HT1080 (cell line): Measurements from ENCODE around the gene RAB4B. TPM values are rescaled to one million over a fixed set of nuclear protein-coding genes. Genes with fewer than 3 reads are reported as not detected.
"Not testable (repeated sequence)": the region's sequence is repeated elsewhere in the genome, so short reads cannot be mapped to it uniquely, and the experiment has no call there.

ENCODE experiments used
- DNase-seq: peaks from one replicate; pipeline ENCODE4 v3.0.0-alpha.2; 2015; ENCODE audit warnings: low read depth
- total RNA-seq: library from RNA; depleted of rRNA; stranded (reverse); fragments of >200 nt; shearing (Covaris generic); gene quantifications from 2 replicates; pipeline ENCODE4 v1.2.3, GENCODE V29; 2014

Gene RAB4B
- total RNA-seq, 1 experiment from 2014 or later, result 10.6 TPM

DNA sequence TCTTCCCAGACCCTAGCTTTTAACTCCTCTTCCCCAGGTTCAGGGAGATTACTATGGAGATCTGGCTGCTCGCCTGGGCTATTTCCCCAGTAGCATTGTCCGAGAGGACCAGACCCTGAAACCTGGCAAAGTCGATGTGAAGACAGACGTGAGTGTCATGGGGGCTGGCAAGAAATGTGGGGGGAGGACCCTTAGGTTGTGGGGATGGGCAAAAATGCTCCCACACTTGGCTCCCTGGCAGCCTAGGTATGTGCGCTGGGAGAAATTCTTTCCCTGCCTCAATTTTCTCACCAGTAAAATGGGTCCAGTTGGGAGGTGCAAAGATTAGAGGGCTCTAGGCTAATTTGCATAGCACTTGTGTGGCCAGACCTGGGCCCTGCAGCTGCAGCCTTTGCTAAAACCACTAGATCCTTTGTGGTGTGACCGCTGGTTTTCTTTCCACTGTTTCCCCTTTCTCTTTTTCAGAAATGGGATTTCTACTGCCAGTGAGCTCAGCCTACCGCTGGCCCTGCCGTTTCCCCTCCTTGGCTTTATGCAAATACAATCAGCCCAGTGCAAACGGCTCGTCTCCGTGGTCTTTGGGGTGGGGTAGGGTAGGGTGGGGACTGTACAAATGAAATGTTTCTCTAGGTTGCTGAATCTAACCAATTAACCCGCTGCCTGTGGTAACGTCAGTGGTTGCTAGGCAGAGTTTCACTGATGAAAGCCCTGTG is 959 bp upstream of the RAB4B start:
- peak; percentile 90 for DNase-seq

DNA sequence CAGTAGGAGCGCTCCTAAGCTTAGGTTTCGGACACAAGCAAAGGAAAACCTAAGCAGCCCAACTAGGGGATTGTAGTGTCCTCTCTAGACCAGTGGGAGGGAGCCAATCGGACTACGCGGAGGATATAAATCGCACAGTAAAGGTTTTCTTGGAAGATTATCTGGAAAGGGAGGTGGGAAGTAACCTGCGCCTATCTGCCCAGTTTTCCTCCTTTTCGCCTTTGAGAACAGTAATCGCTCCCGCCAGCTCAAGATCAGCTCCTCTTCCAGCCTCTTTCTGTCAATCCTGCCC is 456 bp upstream of the RAB4B start:
- DNase-seq, result no peak

DNA sequence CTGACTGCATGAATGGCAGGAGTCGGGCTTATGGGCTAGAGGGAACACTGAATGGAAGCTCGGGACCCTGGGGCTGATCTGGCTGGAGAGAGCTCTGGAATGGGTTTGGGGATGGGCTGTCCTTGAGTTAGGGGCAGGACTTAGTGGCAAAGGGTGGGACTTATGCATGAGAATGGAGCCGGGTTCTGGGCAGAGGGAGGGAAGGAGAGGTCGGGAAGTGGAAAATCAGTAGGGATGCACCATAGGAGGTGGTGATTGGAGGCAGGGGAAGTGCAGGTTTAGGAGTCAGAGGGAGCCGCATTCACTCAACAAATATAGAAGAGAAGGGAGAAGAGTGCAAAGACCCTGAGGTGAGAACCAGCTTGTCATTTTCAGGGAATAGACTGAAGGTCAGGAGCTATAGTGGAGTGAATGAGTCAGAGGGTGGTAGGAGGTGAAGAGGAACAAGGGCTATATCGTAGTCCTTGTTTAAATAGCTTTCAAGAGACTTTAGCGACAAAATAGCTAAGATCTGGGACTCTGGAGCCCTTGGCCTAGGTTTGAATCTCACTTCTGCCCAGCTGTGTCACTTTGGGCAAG is 748 bp downstream of the RAB4B start:
- DNase-seq, result no peak

DNA sequence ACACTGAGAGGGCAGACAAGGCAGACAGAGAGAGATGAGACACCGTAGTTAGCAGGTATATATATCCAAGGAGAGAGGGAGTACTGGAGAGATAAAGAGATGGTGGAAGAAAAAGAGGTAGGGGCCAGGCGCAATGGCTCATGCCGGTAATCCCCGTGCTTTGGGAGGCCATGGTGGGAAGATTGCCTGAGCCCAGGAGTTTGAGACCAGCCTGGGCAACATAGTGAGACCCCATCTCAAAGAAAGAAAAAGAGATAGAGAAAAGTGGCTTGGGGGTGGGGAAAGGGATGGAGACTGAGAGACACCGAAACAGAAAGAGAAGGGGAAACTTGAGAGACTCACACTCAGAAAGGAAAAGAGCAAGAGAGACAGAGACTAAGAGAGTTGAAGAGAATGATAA is 2.5 kb downstream of the RAB4B start:
- DNase-seq, result no peak

DNA sequence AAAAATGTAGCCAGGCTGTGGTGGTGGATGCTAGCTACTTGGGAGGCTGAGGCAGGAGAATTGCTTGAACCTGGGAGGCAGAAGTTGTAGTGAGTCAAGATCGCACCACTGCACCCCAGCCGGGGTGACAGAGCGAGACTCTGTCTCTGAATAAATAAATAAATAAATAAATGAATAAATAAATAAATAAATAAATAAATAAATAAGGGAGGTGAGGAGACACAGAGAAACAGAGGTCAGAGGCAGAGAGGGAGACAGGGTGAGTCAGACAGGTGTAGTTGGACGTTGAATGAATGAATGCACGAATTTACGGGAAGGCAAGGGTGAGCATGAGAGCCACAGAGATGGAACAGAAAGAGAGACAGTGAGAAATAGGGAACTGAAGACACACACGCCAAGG is 3.1 kb downstream of the RAB4B start:
- DNase-seq, result no peak

DNA sequence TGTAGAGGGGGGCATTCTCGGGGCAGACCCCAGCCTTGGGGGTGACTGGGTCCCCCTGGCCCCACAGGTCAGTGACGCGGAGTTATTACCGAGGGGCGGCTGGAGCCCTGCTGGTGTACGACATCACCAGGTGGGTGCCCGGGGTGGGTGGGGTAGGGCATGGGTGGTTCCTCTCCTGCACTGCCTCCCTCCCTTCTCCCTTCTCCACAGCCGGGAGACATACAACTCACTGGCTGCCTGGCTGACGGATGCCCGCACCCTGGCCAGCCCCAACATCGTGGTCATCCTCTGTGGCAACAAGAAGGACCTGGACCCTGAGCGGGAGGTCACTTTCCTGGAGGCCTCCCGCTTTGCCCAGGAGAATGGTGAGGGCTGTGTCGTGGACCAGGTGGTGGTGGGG is 5.7 kb downstream of the RAB4B start:
- no peak for DNase-seq

DNA sequence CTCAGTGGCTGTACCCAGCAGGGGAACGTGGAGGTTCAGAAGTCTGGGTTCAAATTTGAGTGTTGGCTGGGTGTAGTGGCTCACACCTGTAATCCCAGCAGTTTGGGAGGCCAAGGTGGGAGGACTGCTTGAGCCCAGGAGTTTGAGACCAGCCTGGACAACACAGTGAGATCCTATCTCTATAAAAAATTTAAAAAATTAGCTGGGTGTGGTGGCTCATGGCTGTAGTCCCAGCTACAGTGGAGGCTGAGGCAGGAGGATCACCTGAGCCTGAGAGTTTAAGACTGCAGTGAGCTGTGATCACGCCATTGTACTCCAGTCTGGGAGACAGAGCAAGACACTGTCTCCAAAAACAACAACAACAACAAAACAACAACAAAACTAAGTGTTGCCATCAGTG is 6.1 kb downstream of the RAB4B start:
- not testable (repeated sequence) for DNase-seq

DNA sequence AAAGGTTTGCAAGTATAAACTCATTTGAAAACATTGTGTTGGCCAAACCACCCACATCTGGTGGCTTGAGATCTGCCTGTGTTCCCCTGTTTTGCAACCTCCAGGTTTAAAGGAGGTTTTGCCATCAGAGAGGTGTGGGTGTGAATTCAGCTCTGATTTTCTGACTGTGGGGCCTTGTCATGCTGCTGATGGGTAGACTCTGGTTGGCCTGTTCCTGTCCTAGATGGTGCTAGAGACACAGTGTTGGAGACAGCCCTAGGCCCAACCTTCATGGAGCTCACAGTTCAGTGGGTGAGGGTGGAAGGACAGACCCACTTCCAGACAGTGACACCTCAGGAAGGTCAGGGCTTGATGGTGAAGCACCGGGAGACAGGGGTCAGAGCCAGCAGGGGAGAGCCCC is 7.5 kb downstream of the RAB4B start:
- no peak for DNase-seq

DNA sequence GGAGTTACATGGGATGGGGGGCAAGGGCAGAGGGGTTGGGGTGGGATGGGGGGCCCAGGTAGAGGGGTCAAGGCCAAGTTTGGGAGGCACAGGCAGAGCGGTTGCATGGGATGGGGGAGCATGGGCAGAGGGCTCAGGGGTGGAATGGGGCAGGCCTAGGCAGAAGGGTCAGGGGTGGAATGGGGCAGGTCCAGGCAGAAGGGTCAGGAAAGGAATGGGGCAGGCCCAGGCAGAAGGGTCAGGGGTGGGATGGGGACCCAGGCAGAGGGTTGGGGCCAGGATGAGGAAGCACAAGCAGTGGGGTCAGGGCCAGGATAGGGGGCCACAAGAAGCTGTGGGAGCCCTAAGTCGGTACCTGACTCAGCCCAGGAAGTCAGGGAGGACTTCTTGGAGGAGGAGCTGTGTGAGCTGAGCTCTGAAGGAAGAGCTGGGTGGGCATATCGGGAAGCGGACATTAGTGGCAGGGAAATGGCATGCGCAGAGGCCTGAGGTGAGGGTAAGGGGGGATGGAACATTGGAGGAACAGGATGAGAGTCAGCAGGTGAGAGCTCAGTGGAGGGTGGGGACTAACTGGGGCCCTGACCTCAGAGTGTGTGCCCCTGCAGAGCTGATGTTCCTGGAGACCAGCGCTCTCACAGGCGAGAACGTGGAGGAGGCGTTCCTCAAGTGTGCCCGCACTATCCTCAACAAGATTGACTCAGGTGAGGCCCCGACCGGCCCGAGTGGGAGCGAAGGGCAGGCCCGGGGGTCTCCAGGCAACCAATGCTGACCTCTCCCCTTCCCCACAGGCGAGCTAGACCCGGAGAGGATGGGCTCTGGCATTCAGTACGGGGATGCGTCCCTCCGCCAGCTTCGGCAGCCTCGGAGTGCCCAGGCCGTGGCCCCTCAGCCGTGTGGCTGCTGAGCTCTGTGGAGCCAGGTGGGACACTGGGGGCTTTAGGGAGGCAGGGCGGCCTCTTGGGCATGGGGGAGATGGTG is 8.3 kb downstream of the RAB4B start:
- DNase-seq, result no peak

DNA sequence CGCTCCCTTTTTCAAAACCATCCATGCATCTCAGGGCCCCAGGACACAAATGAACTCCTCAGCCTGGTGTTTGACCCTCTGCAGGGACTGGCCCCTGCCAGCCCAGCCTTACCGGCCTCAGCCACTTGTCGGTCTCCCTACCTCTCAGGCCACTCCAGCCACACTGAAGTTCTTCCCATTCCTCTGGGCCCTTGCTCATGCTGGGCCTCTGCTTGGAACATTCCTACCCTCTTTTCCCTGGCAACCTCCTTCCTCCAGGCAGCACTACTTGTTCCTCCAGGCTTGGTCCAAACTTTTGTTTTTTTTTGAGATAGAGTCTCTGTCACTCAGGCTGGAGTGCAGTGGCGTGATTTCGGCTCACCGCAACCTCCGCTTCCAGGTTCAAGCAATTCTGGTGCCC is 13.3 kb downstream of the RAB4B start:
- no peak for DNase-seq

DNA sequence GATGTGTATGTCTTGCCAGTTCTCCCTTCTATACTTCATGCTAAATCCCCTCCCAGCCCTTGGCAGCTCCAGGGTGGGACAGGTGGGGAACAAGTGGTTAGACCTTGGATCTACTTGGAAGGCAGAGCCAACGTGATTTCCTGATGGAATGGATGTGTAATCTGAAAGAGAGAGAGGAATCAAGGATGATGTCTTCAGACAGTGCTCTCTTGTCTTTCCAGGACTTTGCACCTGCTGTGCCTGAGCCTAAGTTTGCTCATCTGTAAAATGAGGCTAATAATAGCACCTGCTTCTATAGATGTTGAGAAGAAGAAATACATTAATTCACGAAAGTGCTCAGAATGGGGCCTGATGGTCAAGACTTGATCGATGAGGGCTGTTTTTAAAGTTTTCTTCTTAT is 13.9 kb downstream of the RAB4B start:
- no peak for DNase-seq

DNA sequence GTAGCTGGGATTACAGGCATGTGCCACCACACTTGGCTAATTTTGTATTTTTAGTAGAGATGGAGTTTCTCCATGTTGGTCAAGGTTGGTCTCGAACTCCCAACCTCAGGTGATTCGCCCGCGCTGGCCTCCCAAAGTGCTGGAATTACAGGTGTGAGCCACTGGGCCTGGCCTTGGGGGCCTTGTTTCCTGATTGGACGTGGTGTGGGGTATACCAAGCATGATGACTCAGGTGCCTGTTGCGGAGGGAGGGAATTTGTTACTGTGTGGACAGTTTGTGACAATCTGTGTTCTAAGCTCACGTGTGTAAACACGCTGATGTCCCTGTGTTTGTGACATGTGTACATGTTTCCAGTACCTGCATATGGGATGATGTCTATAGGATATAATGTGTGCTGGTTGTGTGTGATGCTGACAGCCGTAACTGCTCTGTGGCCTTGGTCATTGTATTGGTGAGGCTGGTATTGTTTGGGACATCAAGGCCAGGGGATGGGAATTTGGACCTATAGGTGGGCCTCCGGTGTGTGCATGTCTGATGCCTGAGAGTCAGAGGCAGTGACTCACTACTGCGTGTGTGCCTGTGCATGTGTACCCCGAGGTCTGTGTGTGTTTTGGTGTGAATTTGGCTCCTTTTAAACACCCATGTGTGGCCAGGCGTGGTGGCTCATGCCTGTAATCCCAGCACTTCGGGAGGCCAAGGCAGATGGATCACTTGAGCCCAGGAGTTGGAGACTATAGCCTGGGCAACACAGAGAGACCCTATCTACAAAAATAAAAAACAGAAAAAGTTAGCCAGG is 19.3 kb downstream of the RAB4B start:
- no peak for DNase-seq

DNA sequence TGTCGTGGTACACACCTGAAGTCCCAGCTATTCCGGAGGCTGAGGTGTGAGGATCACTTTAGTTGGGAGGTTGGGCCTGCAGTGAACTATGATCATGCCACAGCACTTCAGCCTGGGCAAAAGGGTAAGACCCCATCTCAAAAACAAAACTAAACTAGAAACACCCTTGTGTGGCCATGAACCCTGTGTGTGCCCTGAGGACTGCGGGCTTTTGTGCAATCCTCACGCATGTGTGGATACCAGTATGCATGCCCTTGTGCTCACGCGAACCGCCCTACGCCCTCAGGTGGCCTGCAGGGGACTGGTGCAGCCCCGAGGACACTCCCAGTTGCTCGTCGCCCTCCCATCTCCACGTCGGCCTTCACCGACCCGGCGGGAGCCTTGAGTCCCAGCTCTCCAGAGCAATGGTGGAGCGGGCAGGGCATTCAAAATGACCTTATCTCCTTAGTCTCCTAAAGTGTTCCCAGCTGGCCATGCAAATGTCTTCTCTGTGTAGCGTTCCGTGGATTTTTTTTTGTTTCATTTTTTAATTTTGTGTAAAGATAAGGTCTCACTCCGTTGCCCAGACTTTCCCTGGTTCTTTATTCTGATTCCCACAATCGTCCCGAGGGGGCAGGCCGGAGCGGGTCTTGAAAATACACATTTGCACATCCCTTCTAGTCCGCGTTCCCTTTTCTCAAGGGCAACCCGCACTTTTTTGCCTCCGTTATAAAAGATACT is 20.1 kb downstream of the RAB4B start:
- peak; percentile 65 for DNase-seq

DNA sequence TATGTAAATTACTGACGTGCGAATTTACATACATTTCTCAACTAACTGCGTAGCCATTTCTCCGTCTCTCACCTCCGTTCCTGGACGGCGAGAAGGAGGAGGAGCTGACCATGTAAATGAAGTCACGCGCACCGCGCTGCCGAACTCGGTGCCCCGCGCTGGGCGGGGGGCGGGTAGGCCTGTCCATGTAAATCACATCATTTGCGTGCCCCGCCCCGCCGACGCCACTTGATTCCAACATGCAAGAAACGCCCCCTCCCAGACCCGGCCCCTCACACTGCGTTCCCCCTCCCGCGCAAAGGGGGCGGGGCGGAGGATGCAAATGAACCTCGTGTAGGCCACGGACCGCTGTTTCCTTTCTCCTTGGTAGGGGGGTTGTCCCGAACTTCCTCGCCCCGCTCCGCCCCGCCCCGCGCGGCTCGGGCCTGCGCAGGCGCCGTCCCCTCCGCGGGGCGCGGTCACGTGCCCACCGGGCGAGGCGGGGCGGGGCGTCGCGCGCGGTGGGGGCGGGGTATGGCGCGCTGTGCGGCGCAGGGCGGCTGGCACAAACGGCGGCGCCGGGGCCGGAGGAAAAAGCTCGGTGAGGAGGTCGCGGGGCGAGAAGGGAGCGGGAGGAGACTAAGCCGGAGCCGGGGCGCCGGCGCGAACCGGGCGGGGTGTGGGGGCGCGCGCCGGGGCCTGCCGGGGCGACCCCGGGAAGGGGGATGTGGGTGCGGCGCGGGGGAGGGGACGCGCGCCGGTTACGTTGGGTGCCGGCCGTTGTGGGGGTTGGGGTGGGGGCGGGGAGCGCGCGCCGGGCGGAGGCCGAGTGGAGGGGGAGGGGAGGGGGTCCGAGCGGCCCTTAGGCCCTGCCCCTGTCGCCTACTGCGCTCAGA is 20.9 kb downstream of the RAB4B start, which contains the start of gene EGLN2:
Gene EGLN2 (plus strand): TSS at position 509 of the 875 bp plus-strand sequence. CDS start 1,382 bp downstream, outside the sequence.
- peak; percentile 99 for DNase-seq

DNA sequence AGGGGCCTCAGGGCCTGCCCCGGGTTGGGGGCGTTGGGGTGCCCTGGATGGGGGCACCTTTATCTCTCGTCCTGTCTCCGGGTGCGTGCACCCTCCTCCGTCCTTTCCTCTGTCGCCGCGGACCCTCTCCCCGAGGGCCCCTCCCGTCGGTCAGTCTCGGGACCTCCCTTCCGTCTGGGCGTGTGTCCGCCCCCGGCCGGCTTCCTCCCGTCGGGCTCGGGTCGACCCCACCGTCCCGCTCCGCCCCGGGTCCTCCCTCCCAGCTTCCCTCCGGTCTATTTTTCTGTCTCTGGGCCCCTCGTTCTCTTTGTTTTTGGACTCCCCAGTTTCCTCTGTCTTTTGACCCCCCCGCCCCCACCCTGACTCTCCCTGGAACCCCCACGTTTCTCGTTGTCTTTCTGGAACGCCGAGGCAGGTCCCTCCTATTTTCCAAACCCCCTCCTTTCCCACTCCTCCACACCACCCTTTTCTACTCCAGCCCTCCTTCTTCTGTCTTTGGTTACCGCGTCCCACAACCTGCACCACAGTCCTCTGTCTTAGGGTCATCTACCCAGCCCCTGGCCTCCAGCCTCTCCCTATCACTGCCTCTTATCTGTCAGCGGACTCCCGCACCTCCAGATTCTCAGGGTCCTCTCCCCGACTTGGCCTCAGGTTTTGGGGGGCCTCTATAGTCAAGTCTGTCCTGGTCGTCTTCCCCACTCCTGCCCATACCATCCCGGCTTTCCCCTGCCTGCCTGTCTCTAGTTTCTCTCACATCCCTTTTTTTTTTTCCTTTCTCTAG is 21.7 kb downstream of the RAB4B start:
- no peak for DNase-seq

DNA sequence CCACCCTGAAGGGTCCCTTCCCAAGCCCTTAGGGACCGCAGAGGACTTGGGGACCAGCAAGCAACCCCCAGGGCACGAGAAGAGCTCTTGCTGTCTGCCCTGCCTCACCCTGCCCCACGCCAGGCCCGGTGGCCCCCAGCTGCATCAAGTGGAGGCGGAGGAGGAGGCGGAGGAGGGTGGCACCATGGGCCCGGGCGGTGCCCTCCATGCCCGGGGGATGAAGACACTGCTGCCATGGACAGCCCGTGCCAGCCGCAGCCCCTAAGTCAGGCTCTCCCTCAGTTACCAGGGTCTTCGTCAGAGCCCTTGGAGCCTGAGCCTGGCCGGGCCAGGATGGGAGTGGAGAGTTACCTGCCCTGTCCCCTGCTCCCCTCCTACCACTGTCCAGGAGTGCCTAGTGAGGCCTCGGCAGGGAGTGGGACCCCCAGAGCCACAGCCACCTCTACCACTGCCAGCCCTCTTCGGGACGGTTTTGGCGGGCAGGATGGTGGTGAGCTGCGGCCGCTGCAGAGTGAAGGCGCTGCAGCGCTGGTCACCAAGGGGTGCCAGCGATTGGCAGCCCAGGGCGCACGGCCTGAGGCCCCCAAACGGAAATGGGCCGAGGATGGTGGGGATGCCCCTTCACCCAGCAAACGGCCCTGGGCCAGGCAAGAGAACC is 22.4 kb downstream of the RAB4B start:
- DNase-seq, result no peak

DNA sequence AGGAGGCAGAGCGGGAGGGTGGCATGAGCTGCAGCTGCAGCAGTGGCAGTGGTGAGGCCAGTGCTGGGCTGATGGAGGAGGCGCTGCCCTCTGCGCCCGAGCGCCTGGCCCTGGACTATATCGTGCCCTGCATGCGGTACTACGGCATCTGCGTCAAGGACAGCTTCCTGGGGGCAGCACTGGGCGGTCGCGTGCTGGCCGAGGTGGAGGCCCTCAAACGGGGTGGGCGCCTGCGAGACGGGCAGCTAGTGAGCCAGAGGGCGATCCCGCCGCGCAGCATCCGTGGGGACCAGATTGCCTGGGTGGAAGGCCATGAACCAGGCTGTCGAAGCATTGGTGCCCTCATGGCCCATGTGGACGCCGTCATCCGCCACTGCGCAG is 22.9 kb downstream of the RAB4B start:
- DNase-seq, result no peak
